Left ventricle myocardium inferior (tissue), 1 donor: Measurements from ENCODE around the gene HDGFL1. TPM values are rescaled to one million over a fixed set of nuclear protein-coding genes. Genes with fewer than 3 reads are reported as not detected.

Source experiments
- DNase-seq: peaks from one replicate; pipeline ENCODE4 v3.0.0-alpha.2; 2020
- H3K27ac ChIP-seq: fragments of 200-600 bp; replicated peaks from 2 replicates; pipeline ENCODE4 v1.8.0; 2021
- H3K27me3 ChIP-seq: fragments of 200-600 bp; 2 replicates; pipeline ENCODE4 v1.8.0; 2021; ENCODE audit warnings: low read depth
- H3K36me3 ChIP-seq: fragments of 200-600 bp; 2 replicates; pipeline ENCODE4 v1.8.0; 2021
- H3K4me1 ChIP-seq: fragments of 200-600 bp; 2 replicates; pipeline ENCODE4 v1.8.0; 2021
- H3K4me3 ChIP-seq: fragments of 200-600 bp; 2 replicates; pipeline ENCODE4 v1.8.0; 2021; ENCODE audit warnings: mild to moderate bottlenecking, moderate library complexity
- H3K9me3 ChIP-seq: fragments of 200-600 bp; replicated peaks from 2 replicates; pipeline ENCODE4 v1.8.0; 2021
- intact Hi-C: fragments of 100-400 bp; cut with micrococcal nuclease; formaldehyde crosslinking; loops from one replicate; pipeline ENCODE4 v1.11.0; 2022
- total RNA-seq: library from RNA; stranded (reverse); fragmentation: NEBNext Ultra II Directional; extraction: Animal tissue kit (Norgen Biotek cat#: 25700); gene quantifications from one replicate; pipeline ENCODE4 v1.2.1, GENCODE V29; 2021
- TF ChIP-seq, protein P1 (sequence below): fragments of 200-600 bp; IDR thresholded peaks from 2 replicates; pipeline ENCODE4 v1.8.0; 2021; ENCODE audit warnings: antibody characterized with exemption, mild to moderate bottlenecking, borderline replicate concordance
- donor health status: DM: no; HTN: yes; CAD: no; lungs with severe emphysema.

Gene HDGFL1
- total RNA-seq, 1 donor from 2014 or later = not detected

DNA sequence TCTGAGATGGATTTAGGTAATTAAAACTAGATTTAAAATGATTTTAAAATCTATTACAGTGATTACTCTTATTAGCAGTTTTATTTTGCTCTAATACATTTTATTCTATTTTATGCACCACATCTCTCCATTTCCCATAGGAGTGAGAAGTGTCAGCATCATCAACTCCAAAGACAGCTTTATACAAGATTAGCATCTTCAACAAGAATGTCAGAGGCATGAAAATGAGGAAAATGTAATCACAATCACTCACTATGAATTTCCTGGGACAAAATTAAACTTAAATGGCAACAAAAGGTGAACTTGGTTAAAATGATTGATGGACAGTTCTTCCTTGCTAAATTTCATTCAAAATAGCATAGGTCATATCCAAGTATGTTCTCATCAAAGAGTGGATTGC is 19.8 kb downstream of the HDGFL1 start:
- TF ChIP-seq, protein P1, sequence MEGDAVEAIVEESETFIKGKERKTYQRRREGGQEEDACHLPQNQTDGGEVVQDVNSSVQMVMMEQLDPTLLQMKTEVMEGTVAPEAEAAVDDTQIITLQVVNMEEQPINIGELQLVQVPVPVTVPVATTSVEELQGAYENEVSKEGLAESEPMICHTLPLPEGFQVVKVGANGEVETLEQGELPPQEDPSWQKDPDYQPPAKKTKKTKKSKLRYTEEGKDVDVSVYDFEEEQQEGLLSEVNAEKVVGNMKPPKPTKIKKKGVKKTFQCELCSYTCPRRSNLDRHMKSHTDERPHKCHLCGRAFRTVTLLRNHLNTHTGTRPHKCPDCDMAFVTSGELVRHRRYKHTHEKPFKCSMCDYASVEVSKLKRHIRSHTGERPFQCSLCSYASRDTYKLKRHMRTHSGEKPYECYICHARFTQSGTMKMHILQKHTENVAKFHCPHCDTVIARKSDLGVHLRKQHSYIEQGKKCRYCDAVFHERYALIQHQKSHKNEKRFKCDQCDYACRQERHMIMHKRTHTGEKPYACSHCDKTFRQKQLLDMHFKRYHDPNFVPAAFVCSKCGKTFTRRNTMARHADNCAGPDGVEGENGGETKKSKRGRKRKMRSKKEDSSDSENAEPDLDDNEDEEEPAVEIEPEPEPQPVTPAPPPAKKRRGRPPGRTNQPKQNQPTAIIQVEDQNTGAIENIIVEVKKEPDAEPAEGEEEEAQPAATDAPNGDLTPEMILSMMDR = no peak
- DNase-seq = no peak
- Histone ChIP-seq H3K9me3 (no peaks in the 10 kb centered on the region), H3K4me1 (peaks cover 9% of the 10 kb centered on the region), H3K27me3 (no peaks in the 10 kb centered on the region), H3K36me3 (no peaks in the 10 kb centered on the region), H3K4me3 (no peak overlapping the region), H3K27ac (no peak overlapping the region)
- intact Hi-C loops = no loop called here

GRCh38 chr6:22590423-22590822 is 21.1 kb downstream of the HDGFL1 start:
- no peak for DNase-seq
- intact Hi-C loops = no loop called here
- Histone ChIP-seq H3K27me3 (no peaks in the 10 kb centered on the region), H3K9me3 (no peaks in the 10 kb centered on the region), H3K4me1 (peaks cover 9% of the 10 kb centered on the region), H3K27ac (no peak overlapping the region), H3K36me3 (no peaks in the 10 kb centered on the region), H3K4me3 (no peak overlapping the region)
- TF ChIP-seq, protein P1 = no peak

DNA sequence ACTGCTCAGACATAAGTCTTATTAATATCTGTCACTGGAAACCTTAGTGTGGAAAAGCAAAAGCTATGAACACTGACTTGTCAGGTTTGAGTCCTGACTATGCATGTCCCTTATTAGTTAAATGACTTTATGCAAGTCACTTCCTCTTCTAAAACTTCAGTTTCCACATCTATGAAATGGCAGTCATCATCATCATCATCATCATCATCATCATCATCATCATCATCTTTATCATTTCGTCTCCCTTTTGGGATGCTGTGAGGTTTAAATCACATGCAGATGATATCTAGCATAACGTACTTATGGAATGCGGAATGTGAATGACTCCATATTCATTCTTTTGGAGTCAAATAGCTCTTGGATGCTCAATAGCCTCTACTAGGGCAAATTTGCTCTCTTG is 24.5 kb downstream of the HDGFL1 start:
- TF ChIP-seq, protein P1 = no peak
- intact Hi-C loops = no loop called here

GRCh38 chr6:22596011-22596410 is 26.6 kb downstream of the HDGFL1 start:
- H3K9me3 ChIP-seq = no peaks in the 10 kb centered on the region
- no peak overlapping the region for H3K27ac ChIP-seq
- H3K4me1 ChIP-seq = peaks cover 13% of the 10 kb centered on the region
- no peak for DNase-seq
- intact Hi-C loops = no loop called here
- H3K36me3 ChIP-seq = no peaks in the 10 kb centered on the region
- no peaks in the 10 kb centered on the region for H3K27me3 ChIP-seq
- TF ChIP-seq, protein P1 = no peak
- H3K4me3 ChIP-seq = no peak overlapping the region

More for the DNA sequence above, 24.5 kb downstream of the HDGFL1 start:
- Histone ChIP-seq H3K36me3 (no peaks in the 10 kb centered on the region), H3K4me3 (no peak overlapping the region), H3K4me1 (peaks cover 17% of the 10 kb centered on the region), H3K27ac (no peak overlapping the region), H3K9me3 (no peaks in the 10 kb centered on the region), H3K27me3 (no peaks in the 10 kb centered on the region)
- DNase-seq = no peak

DNA sequence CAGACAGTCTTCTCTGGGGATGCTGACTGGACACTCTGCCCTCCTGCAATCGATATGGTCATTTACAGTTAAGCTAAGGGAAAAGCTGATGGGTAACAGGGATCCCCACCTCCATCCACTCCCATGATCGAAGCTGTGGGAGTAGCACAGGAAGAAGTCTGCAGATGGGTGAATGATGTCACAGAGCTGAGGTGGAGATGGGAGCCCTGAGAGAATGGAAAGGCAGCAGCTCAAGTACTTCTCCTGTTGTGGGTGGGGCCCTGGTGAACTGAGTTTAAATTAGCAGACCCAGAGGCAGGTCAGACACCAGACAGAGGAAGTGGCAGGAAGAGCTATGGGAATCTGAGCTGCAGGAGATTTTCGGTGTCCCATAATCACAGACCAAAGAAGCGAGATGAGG is 29.0 kb downstream of the HDGFL1 start:
- no peak for DNase-seq
- Histone ChIP-seq H3K36me3 (no peaks in the 10 kb centered on the region), H3K27ac (no peak overlapping the region), H3K4me1 (peaks cover 13% of the 10 kb centered on the region), H3K4me3 (no peak overlapping the region), H3K27me3 (no peaks in the 10 kb centered on the region), H3K9me3 (no peaks in the 10 kb centered on the region)
- TF ChIP-seq, protein P1 = no peak
- intact Hi-C loops = no loop called here

GRCh38 chr6:22600059-22600458 is 30.7 kb downstream of the HDGFL1 start:
- intact Hi-C loops = no loop called here

More at GRCh38 chr6:22600059-22600458, 30.7 kb downstream of the HDGFL1 start:
- Histone ChIP-seq H3K27ac (no peak overlapping the region), H3K4me3 (no peak overlapping the region), H3K9me3 (no peaks in the 10 kb centered on the region), H3K36me3 (no peaks in the 10 kb centered on the region), H3K27me3 (no peaks in the 10 kb centered on the region), H3K4me1 (peaks cover 13% of the 10 kb centered on the region)
- TF ChIP-seq, protein P1 = no peak
- no peak for DNase-seq
